Measurements from ENCODE around the gene CD4. TPM values are rescaled to one million over a fixed set of nuclear protein-coding genes. Genes with fewer than 3 reads are reported as not detected.
"Not testable (repeated sequence)": the region's sequence is repeated elsewhere in the genome, so short reads cannot be mapped to it uniquely, and the experiment has no call there.

Gene CD4
- total RNA-seq, 4 donors from 2014 or later: 3.5 to 8.1 (median 3.9) TPM

DNA sequence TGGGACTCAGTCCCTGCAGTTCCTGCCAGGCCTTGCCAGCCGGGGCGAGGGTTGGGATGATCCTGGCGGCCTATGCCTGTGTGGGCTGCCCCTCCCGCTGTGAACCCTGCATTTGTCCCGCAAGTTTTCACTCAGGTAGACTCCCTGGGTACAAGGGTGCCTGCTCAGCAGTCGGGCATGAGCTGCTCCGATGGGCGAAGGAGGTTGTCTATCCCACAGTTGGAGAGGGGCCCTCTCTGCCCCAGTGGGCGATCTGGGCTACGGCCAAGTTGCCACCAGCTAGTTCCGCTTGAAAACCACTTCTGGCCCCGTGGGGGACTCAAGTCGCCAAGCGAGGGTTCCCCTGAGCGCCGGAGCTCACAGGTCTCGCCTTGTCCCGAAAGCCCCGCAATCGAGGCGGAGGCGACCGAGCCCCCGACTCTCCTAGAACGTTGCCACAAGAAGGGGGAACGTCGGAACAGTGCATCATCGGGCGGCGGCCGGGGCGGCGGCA lies 77.6 kb downstream of the CD4 start:
- peak overlapping the region in 2 of 3 donors; percentile 46 to 100 for H3K4me3 ChIP-seq (replicated peaks in 1 of 3)
- H3K27ac ChIP-seq: peak overlapping the region; percentile 84 to 98 (median 92)
- peaks cover 24 to 34% of the 10 kb centered on the region in 2 donors for H3K4me1 ChIP-seq
- intact Hi-C loops (cut with DNase I): no loop called here
- TF ChIP-seq, protein P1, sequence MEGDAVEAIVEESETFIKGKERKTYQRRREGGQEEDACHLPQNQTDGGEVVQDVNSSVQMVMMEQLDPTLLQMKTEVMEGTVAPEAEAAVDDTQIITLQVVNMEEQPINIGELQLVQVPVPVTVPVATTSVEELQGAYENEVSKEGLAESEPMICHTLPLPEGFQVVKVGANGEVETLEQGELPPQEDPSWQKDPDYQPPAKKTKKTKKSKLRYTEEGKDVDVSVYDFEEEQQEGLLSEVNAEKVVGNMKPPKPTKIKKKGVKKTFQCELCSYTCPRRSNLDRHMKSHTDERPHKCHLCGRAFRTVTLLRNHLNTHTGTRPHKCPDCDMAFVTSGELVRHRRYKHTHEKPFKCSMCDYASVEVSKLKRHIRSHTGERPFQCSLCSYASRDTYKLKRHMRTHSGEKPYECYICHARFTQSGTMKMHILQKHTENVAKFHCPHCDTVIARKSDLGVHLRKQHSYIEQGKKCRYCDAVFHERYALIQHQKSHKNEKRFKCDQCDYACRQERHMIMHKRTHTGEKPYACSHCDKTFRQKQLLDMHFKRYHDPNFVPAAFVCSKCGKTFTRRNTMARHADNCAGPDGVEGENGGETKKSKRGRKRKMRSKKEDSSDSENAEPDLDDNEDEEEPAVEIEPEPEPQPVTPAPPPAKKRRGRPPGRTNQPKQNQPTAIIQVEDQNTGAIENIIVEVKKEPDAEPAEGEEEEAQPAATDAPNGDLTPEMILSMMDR (IDR thresholded peaks at IDR 0.05): peak in 1 of 6 experiments; percentile 15
- no peak for TF ChIP-seq POLR2A (IDR thresholded peaks at IDR 0.05)
- no peaks in the 10 kb centered on the region for H3K9me3 ChIP-seq
- peaks cover 39 to 41% of the 10 kb centered on the region in 2 donors for H3K36me3 ChIP-seq
- H3K27me3 ChIP-seq: no peaks in the 10 kb centered on the region
- WGBS, 2 donors: 0 to 3% methylated on average over 10 to 14 of the region's 33 CpGs
- DNase-seq: no peak

DNA sequence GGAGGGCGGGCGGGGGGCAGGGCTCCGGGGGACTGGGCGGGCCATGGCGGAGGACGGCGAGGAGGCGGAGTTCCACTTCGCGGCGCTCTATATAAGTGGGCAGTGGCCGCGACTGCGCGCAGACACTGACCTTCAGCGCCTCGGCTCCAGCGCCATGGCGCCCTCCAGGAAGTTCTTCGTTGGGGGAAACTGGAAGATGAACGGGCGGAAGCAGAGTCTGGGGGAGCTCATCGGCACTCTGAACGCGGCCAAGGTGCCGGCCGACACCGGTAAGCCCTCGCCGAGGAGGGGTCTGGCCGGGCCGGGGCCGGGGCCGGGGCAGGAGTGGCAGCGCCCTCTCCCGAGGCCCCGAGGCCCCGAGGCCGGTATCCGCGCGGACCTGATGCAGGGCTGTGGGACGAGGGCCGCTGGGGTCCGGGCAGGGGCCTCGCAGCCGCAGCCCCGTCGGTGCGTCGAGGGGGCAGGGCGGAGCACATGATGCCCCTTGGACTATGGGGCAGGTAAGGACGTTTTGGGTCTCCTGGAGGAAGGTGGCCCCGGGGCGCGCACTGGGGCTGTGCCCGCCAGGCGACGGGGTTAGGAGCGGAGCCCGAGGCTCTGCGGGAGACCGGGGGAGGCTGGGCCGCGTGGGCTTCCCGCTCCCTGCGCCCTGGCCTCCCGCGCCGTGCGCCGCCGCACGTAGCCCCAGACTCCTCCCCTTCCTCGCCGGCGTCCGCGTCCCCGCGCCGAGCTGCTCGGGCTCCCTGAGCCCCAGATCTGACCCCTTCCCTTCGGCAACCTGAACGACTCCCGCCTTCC lies 78.3 kb downstream of the CD4 start, which contains the start of gene TPI1:
TPI1 (plus strand) TSS at position 119 of the 798 bp plus-strand sequence; CDS start at position 155, 36 bp downstream.
- H3K27ac ChIP-seq: peak within 1 kb of the TSS; percentile 84 to 98 (median 92)
- TF ChIP-seq POLR2A (IDR thresholded peaks at IDR 0.05): peak; percentile 95 to 99
- TF ChIP-seq, protein P1 (IDR thresholded peaks at IDR 0.05): no peak
- intact Hi-C loops (cut with DNase I): loop anchor here (2.0 kb wide), 1 partner anchor 71 kb away; no protein-coding TSS in a partner anchor
- no peaks in the 10 kb centered on the region for H3K9me3 ChIP-seq
- H3K36me3 ChIP-seq: peaks cover 32 to 37% of the 10 kb centered on the region in 2 donors
- peaks cover 26 to 37% of the 10 kb centered on the region in 2 donors for H3K4me1 ChIP-seq
- H3K27me3 ChIP-seq: no peaks in the 10 kb centered on the region
- WGBS, 2 donors: 1% methylated on average over 38 of the region's 86 CpGs; no CpG with 5 or more reads in 1 of the 2 donors
- peak within 1 kb of the TSS; percentile 61 to 100 (median 99) for H3K4me3 ChIP-seq (replicated peaks in 1 of 3)
- DNase-seq: peak; percentile 80 to 81

DNA sequence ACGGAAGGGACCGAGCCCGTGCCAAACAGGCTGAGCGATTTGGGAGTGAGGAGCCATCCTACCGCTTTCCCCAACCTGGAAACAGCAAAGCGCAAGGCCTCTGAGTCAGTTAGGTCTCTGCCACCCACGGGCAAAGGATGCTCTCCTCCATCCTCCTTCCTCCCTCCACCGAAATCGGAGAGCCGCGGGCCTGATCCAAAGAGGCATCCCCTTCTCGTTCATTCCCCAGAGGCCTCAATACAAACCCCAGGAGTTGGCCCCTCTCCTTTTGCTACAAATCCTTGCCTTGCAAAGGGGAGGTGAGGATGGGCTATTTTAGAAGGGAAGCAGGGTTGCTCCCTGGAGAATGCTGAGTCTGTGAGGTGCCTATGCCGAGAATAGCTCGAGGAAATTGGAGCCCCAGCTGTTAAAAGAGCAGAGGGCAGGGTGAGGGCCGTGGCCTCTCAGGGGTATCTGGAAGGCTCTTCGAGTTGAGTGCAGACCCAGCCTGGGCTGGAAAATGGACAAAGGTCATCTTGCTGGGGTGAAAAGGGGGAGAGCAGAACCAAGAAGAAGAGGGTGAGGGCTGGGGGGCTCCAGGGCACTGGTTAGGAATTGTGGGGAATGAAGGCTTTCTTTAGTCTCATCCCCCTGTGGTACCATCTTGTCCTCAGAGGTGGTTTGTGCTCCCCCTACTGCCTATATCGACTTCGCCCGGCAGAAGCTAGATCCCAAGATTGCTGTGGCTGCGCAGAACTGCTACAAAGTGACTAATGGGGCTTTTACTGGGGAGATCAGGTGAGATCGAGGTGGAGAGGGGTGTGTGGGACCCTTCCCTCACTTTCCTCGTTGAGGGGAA lies 79.1 kb downstream of the CD4 start:
- H3K27me3 ChIP-seq: no peaks in the 10 kb centered on the region
- intact Hi-C loops (cut with DNase I): loop anchor here (2.0 kb wide), 1 partner anchor 70 kb away; no protein-coding TSS in a partner anchor
- H3K4me3 ChIP-seq (replicated peaks in 1 of 3): peak overlapping the region; percentile 61 to 100 (median 99)
- TF ChIP-seq POLR2A (IDR thresholded peaks at IDR 0.05): no peak
- TF ChIP-seq, protein P1 (IDR thresholded peaks at IDR 0.05): no peak
- WGBS, 2 donors: 10 to 16% methylated on average over 17 to 18 of the region's 22 CpGs
- H3K9me3 ChIP-seq: no peaks in the 10 kb centered on the region
- H3K4me1 ChIP-seq: peaks cover 26 to 37% of the 10 kb centered on the region in 2 donors
- H3K27ac ChIP-seq: peak overlapping the region; percentile 9 to 98 (median 84)
- H3K36me3 ChIP-seq: peaks cover 25 to 29% of the 10 kb centered on the region in 2 donors
- DNase-seq: no peak

DNA sequence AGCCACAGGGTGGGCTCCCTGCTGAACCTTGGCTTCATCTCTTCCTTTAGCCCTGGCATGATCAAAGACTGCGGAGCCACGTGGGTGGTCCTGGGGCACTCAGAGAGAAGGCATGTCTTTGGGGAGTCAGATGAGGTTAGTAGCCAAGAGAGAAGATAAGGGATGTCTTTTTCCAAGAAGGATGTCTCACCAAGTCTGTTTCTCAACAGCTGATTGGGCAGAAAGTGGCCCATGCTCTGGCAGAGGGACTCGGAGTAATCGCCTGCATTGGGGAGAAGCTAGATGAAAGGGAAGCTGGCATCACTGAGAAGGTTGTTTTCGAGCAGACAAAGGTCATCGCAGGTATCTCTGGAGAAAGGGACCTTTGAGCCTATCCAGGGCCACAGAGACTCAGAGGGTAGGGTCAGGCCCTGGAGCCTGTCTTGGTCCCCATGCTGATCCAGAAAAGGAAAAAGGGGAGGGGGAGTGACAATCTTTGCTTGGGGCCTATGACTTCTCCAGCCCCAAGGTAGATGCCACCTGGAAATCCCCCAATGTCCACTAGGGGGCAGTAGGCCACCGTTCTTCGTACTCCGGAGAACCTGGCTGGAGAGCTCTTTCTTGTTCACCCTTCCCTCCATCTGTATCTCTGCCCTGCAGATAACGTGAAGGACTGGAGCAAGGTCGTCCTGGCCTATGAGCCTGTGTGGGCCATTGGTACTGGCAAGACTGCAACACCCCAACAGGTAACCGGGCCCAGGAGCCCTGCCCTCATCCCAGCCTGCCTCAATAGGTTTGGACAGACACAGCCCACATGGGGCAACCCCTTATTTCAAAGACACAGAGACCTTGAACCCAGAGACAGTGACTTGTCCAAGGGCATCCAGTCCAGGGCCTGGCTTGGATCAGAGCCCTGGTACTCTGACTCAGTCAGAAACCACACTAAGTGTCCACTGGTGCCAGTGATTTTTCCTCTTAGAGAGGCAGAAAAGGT lies 80.0 kb downstream of the CD4 start:
- Histone ChIP-seq H3K27me3 (no peaks in the 10 kb centered on the region), H3K4me3 (replicated peaks in 1 of 3) (no peak overlapping the region), H3K27ac (peak overlapping the region in 2 of 3 donors; percentile 84 to 98), H3K9me3 (no peaks in the 10 kb centered on the region), H3K4me1 (peaks cover 26 to 42% of the 10 kb centered on the region in 2 donors), H3K36me3 (peaks cover 18 to 20% of the 10 kb centered on the region in 2 donors)
- 35 to 36% methylated on average over 12 of the region's 12 CpGs for WGBS, 2 donors
- TF ChIP-seq, protein P1 (IDR thresholded peaks at IDR 0.05): peak; percentile 78 to 98 (median 88)
- TF ChIP-seq POLR2A (IDR thresholded peaks at IDR 0.05): no peak
- intact Hi-C loops (cut with DNase I): loop anchor here (2.0 to 5.0 kb wide), 3 partner anchors 43 to 98 kb away; partner anchors contain the start of gene ENO2
- DNase-seq: peak; percentile 81 to 85

DNA sequence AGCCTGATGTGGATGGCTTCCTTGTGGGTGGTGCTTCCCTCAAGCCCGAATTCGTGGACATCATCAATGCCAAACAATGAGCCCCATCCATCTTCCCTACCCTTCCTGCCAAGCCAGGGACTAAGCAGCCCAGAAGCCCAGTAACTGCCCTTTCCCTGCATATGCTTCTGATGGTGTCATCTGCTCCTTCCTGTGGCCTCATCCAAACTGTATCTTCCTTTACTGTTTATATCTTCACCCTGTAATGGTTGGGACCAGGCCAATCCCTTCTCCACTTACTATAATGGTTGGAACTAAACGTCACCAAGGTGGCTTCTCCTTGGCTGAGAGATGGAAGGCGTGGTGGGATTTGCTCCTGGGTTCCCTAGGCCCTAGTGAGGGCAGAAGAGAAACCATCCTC lies 81.0 kb downstream of the CD4 start:
- intact Hi-C loops (cut with DNase I): loop anchor here (5.0 kb wide), 2 partner anchors 42 to 97 kb away; partner anchors contain the start of gene ENO2
- Histone ChIP-seq H3K4me1 (peaks cover 26 to 42% of the 10 kb centered on the region in 2 donors), H3K36me3 (peaks cover 12 to 15% of the 10 kb centered on the region in 2 donors)
- not testable (repeated sequence) for H3K27me3 ChIP-seq; H3K4me3 ChIP-seq (replicated peaks in 1 of 3); H3K9me3 ChIP-seq; H3K27ac ChIP-seq; DNase-seq
- WGBS, 2 donors: 77 to 80% methylated on average over 4 of the region's 4 CpGs
